ENCODE data around the gene MIEF2. TPM values are rescaled to one million over a fixed set of nuclear protein-coding genes. Genes with fewer than 3 reads are reported as not detected.

The MIEF2 gene
- total and polyA plus RNA-seq, 12 donors: 4.1 to 46.6 (median 22.9) TPM

- Histone ChIP-seq H3K27ac (no peak overlapping the region), H3K4me3 (no peak overlapping the region), H3K27me3 (no peaks in the 10 kb centered on the region), H3K9me3 (replicated peaks in 1 of 3) (no peaks in the 10 kb centered on the region), H3K4me1 (replicated peaks in 1 of 2) (no peaks in the 10 kb centered on the region), H3K36me3 (replicated peaks in 1 of 2) (peaks cover 0 to 90% of the 10 kb centered on the region in 2 donors)
- intact Hi-C loops (cut with DNase I): no loop called here
- no peak for DNase-seq
- WGBS, 4 donors: 94 to 100% (median 95%) methylated on average over 4 of the region's 4 CpGs
- TF ChIP-seq POLR2A (IDR thresholded peaks at IDR 0.05) (no peak), CTCF (IDR thresholded peaks at IDR 0.05) (no peak)
These were observed 19.8 kb downstream of the MIEF2 start for GRCh38 chr17:18280249-18280648.

GRCh38 chr17:18280766-18281371 is 20.4 kb downstream of the MIEF2 start:
- Histone ChIP-seq H3K4me3 (no peak overlapping the region), H3K9me3 (replicated peaks in 1 of 3) (no peaks in the 10 kb centered on the region), H3K4me1 (replicated peaks in 1 of 2) (no peaks in the 10 kb centered on the region), H3K27ac (no peak overlapping the region), H3K36me3 (replicated peaks in 1 of 2) (peaks cover 0 to 96% of the 10 kb centered on the region in 2 donors), H3K27me3 (no peaks in the 10 kb centered on the region)
- TF ChIP-seq CTCF (IDR thresholded peaks at IDR 0.05) (no peak), POLR2A (IDR thresholded peaks at IDR 0.05) (no peak)
- intact Hi-C loops (cut with DNase I): no loop called here
- 75 to 86% (median 77%) methylated on average over 4 to 5 of the region's 5 CpGs for WGBS, 4 donors
- no peak for DNase-seq

GRCh38 chr17:18281788-18282187 is 21.3 kb downstream of the MIEF2 start:
- Histone ChIP-seq H3K4me3 (no peak overlapping the region), H3K4me1 (replicated peaks in 1 of 2) (no peaks in the 10 kb centered on the region), H3K36me3 (replicated peaks in 1 of 2) (peaks cover 0 to 91% of the 10 kb centered on the region in 2 donors), H3K27ac (no peak overlapping the region), H3K27me3 (no peaks in the 10 kb centered on the region), H3K9me3 (replicated peaks in 1 of 3) (no peaks in the 10 kb centered on the region)
- 89 to 93% (median 93%) methylated on average over 5 to 6 of the region's 6 CpGs for WGBS, 4 donors
- intact Hi-C loops (cut with DNase I): no loop called here
- TF ChIP-seq POLR2A (IDR thresholded peaks at IDR 0.05) (no peak), CTCF (IDR thresholded peaks at IDR 0.05) (no peak)
- no peak for DNase-seq

GRCh38 chr17:18285296-18285695 is 24.8 kb downstream of the MIEF2 start:
- H3K27me3 ChIP-seq: no peaks in the 10 kb centered on the region
- no peak overlapping the region for H3K27ac ChIP-seq
- H3K9me3 ChIP-seq (replicated peaks in 1 of 3): no peaks in the 10 kb centered on the region
- no peak overlapping the region for H3K4me3 ChIP-seq
- no peak for TF ChIP-seq POLR2A (IDR thresholded peaks at IDR 0.05)
- no peak for TF ChIP-seq CTCF (IDR thresholded peaks at IDR 0.05)
- no peak for DNase-seq
- 92 to 99% (median 97%) methylated on average over 7 to 11 of the region's 11 CpGs for WGBS, 4 donors
- H3K36me3 ChIP-seq (replicated peaks in 1 of 2): peaks cover 0 to 75% of the 10 kb centered on the region in 2 donors
- no peaks in the 10 kb centered on the region for H3K4me1 ChIP-seq (replicated peaks in 1 of 2)
- intact Hi-C loops (cut with DNase I): no loop called here
